Stimulated activated naive CD8-positive, alpha-beta T cell treated with anti-CD3 and anti-CD28 coated beads, Interleukin-15, amount 100 ng/mL, for 72 hours (primary cell): Measurements from ENCODE around the gene MAD1L1.
"Not testable (repeated sequence)": the region's sequence is repeated elsewhere in the genome, so short reads cannot be mapped to it uniquely, and the experiment has no call there.

Experiments used
- ATAC-seq: fragments of 150-1000 bp; cut with Tn5 transposase; 2 replicates; pipeline ENCODE4 v1.10.0; 2021; ENCODE audit warnings: mild to moderate bottlenecking, moderate library complexity
- DNase-seq, 2 donors: peaks; one replicate each; pipeline ENCODE4 v3.0.0; 2021 to 2022
- H3K27ac Mint-ChIP-seq, 2 donors: one replicate each; pipeline ENCODE4 v1.8.0; 2022; ENCODE audit warnings: mild to moderate bottlenecking in 2 of 2, mixed read lengths in 2 of 2, moderate library complexity in 2 of 2
- H3K27me3 Mint-ChIP-seq: one replicate; pipeline ENCODE4 v1.8.0; 2022; ENCODE audit warnings: mixed read lengths
- H3K4me1 Mint-ChIP-seq: one replicate; pipeline ENCODE4 v1.8.0; 2022; ENCODE audit warnings: mild to moderate bottlenecking, mixed read lengths
- H3K4me3 Mint-ChIP-seq, 2 donors: one replicate each; pipeline ENCODE4 v1.8.0; 2022; ENCODE audit warnings: mild to moderate bottlenecking in 2 of 2, mixed read lengths in 2 of 2, moderate library complexity in 1 of 2
- H3K9me3 Mint-ChIP-seq, 2 donors: one replicate each; pipeline ENCODE4 v1.8.0; 2022; ENCODE audit warnings: mixed read lengths in 2 of 2

MAD1L1 gene

DNA sequence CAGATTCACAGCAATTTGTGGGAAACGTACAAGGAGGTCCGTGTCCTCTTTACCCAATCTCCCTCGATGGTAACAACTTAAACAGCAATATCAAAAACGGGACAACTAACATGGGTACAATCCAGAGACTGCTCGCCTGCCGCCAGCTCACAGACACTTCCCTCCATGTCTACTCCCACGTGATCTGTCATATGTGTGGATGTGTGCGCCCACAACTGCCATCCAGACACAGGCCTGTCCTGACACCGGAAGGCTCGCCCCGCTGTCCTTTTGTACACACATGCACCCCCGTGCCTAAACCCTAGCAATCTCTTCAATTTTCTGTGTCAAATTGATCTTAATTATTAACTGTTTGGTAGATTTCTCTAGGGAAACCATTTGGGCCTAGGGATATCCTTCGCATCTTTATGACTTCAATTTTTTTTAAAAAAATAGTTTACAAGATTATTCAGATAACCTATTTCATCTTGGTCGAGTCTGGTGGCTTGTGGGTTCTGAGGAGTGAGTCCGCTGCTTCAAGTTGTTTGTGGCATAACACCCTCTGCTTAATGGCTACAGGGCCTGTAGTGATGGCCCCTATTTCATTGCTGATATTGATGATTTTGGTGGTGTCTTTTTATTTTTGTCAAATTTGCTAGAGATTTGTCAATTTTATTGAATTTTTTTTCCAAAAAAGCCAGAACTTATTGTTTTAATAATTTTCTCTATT, 260.6 kb downstream of the MAD1L1 start:
- Mint-ChIP-seq H3K27me3 (no peaks in the 10 kb centered on the region), H3K9me3 (no peaks in the 10 kb centered on the region), H3K4me1 (peaks cover 37% of the 10 kb centered on the region), H3K27ac (no peak overlapping the region), H3K4me3 (no peak overlapping the region)
- ATAC-seq (no peak), DNase-seq (no peak)

DNA sequence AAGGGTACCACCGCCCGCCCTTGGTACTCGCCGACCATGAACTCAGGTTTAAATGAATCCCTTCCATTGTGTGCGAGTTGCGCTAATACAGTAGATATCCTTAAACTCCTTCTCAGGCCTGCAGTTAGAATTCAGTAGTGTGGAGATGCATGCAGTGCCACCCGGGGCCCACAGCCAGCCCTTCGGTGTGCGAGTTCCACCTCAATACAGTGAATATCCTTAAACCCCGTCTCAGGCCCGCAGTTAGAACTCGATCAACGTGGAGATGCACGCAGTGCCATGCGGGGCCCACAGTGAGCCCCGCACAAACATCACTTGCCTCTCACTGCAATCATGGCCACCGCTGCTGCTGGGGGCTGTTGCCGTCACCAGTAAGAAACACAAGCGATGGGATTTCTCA, 261.9 kb downstream of the MAD1L1 start:
- Mint-ChIP-seq H3K4me1 (peaks cover 41% of the 10 kb centered on the region), H3K9me3 (no peaks in the 10 kb centered on the region), H3K4me3 (no peak overlapping the region), H3K27ac (no peak overlapping the region), H3K27me3 (no peaks in the 10 kb centered on the region)
- no peak for DNase-seq
- ATAC-seq = no peak

DNA sequence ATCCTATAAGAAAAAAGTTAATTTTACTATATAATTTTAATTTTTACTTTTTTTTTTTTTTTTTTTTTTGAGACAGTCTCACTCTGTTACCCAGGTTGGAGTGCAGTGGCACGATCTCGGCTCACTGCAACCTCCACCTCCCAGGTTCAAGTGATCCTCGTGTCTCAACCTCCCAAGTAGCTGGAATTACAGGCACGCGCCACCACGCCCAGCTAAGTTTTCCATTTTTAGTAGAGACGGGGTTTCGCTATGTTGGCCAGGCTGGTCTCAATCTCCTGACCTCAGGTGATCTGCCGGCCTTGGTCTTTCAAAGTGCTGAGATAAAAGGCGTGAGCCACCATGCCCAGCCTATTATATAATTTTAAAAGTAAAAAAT, 262.5 kb downstream of the MAD1L1 start:
- not testable (repeated sequence) for H3K27me3 Mint-ChIP-seq, H3K27ac Mint-ChIP-seq, ATAC-seq, DNase-seq, H3K9me3 Mint-ChIP-seq, H3K4me3 Mint-ChIP-seq
- peaks cover 35% of the 10 kb centered on the region for H3K4me1 Mint-ChIP-seq

DNA sequence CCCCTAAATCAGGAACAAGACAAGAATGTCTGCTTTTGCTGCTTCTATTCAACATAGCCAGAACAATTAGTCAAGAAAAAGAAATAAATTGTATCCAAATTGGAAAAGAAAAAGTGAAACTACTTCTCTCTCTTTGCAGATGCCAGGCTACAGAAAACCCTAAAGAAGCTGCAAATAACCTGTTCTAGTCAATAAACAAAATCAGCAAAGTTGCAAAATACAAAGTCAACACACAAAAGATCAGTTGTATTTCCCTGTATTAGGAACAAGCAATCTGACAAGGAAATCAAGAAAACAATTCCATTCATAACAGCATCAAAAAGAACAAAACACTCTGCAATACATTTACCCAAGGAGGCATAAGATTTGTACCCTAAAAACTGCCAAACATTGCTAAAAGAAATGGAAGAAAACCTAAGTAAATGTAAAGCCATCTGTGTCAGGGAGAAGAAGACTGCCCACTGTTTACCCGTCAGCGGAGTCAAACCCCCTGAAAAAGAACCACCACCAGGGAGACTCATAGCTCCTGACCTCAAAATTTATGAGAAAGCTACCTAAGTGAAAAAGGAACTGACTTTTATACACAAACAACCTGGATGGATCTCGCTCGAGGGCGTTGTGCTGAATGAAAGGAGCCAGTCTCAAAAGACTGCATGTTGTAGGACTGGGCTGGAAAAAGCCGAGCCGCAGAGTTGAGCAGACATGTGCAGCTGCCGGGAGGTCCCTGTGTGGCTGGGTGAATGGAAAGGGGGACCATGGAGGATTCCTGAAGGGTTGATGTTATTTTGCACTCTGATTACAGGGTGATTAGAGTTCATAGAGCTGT, 263.1 kb downstream of the MAD1L1 start:
- Mint-ChIP-seq H3K27ac (peak overlapping the region in 1 of 2 donors; percentile 62), H3K4me1 (peaks cover 29% of the 10 kb centered on the region), H3K4me3 (no peak overlapping the region), H3K9me3 (no peaks in the 10 kb centered on the region), H3K27me3 (no peaks in the 10 kb centered on the region)
- ATAC-seq = no peak
- DNase-seq = no peak

DNA sequence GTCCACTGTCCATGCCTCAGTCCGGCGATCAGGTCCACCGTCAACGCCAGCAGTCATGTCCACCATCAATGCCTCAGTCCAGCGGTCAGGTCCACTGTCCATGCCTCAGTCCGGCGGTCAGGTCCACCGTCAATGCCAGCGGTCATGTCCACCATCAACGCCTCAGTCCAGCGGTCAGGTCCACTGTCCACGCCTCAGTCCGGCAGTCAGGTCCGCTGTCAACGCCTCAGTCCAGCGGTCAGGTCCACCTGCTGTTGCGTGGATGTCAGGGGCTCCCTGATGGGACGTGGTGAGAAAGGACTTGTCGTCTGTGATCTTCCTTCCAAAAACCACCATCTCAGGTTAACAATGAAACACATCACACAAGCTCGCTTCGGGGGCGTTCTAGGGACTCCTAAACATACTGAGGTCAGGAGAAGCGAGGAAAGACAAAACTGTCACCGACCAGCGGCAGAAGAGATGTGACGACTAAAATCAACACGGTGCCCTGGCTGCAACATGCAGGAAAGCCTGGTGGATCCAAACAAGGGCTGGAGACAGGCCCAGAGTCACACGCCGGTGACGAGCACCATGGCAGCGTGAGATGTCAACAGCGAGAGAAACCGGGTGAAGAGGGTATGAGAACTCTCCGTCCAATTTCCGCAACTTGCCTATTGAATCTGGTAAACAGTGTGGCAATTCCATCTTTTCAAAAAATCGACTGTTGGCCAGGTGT, 264.2 kb downstream of the MAD1L1 start:
- no peak for ATAC-seq
- no peaks in the 10 kb centered on the region for H3K27me3 Mint-ChIP-seq
- peak overlapping the region in 1 of 2 donors; percentile 34 for H3K27ac Mint-ChIP-seq
- H3K9me3 Mint-ChIP-seq = no peaks in the 10 kb centered on the region
- H3K4me3 Mint-ChIP-seq = no peak overlapping the region
- H3K4me1 Mint-ChIP-seq = peaks cover 23% of the 10 kb centered on the region
- DNase-seq = no peak

DNA sequence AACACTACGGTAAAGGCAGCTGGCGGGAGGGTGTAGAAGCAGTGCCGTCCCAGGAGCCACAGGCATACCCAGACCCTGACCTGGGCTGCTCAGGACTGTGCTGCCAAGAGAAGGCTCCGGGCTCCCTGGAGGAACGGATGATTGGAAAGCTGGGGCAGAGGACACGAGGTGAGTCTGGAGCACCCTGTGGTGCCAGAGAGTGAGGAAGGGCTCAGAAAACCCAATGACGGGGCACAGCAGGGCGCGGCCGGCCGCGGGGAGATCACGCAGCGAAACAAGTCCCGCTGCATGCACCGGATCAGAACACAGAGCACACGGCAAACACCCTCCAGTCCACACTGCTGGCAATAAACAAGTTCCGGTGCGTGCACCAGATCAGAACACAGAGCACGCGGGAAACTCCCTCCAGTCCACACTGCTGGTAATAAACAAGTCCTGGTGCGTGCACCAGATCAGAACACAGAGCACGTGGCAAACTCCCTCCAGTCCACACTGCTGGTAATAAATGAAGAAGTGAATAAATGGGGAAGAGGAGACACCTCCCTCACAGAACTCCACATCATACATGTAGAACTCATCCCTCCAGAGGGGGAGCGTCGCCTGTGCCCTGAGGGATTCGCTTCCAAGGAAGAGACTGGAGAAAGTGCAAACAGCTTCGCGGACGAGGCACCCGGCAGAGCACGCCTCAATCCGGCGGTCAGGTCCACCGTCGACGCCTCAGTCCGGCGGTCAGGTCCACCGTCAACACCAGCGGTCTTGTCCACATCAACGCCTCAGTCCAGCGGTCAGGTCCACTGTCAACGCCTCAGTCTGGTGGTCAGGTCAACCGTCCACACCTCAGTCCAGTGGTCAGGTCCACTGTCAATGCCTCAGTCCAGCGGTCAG, 265.0 kb downstream of the MAD1L1 start:
- no peaks in the 10 kb centered on the region for H3K27me3 Mint-ChIP-seq
- peaks cover 1 to 2% of the 10 kb centered on the region in 2 donors for H3K9me3 Mint-ChIP-seq
- peak overlapping the region in 1 of 2 donors; percentile 34 for H3K27ac Mint-ChIP-seq
- DNase-seq = no peak
- no peak for ATAC-seq
- H3K4me3 Mint-ChIP-seq = no peak overlapping the region
- H3K4me1 Mint-ChIP-seq = peaks cover 23% of the 10 kb centered on the region

DNA sequence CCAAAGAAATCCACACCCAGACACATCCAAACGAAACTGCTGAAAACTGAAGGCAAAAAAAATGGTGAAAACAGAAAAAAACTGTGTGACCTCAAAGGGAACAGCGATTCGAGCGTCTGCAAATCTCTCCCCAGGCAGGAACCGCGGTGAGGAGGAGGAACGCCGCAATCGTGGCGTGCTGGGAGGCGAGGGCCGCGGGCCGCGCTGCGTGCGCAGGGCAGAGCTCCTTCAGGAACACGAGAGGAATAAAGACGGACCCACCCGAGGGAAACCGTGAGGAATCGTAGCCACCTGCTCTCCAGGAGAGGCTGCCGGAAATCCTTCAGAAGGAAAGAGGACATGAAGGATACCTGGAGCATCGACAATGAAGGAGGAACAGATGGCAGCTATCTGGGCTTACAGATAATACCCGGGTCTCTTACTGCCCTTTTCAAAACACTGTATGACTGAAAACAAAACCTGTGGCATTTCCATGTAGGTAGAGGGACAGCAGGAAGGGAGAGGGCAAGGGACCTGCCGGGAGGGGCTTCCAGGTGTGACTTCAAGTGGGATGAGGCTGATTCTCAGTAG, 266.0 kb downstream of the MAD1L1 start:
- ATAC-seq (no peak), DNase-seq (no peak)
- H3K9me3 Mint-ChIP-seq = peaks cover 8 to 13% of the 10 kb centered on the region in 2 donors
- no peak overlapping the region for H3K27ac Mint-ChIP-seq
- no peak overlapping the region for H3K4me3 Mint-ChIP-seq
- peaks cover 31% of the 10 kb centered on the region for H3K4me1 Mint-ChIP-seq
- H3K27me3 Mint-ChIP-seq = no peaks in the 10 kb centered on the region

DNA sequence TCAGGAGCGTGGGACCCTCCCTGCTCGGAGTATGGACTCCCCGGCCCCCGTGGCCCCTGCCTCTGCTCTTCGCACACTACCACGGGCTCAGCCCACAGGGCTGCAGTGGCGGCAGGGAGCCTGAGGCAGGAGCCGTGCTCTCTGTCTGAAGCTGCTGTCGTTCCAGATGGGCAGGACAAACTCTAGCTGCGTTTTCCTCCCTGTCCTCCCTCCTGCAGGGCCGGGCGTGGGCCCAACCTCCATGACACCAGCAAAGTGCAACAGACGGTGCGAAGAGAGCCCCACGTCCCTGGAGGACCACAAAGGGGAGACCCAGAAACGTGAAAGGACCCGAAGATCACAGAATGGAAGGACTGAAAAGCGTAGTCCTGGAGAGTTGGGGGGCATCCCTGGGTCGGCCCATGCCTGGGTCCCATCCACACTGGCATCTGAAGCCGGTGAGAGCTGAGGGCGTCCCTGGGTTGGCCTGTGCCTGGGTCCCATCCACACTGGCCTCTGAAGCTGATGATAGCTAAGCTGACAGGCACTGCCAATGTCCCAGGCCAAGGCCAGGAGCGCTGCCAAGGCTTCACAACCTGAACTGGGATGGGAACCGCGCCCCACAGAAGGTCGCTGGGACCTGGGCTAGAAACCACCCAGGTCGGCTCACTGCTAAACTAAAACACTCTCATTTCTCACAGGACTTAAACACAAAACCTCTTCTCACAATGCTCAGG, 267.0 kb downstream of the MAD1L1 start:
- DNase-seq = no peak
- H3K4me3 Mint-ChIP-seq = no peak overlapping the region
- no peak overlapping the region for H3K27ac Mint-ChIP-seq
- H3K27me3 Mint-ChIP-seq = no peaks in the 10 kb centered on the region
- peaks cover 40% of the 10 kb centered on the region for H3K4me1 Mint-ChIP-seq
- ATAC-seq = no peak
- peaks cover 15 to 23% of the 10 kb centered on the region in 2 donors for H3K9me3 Mint-ChIP-seq

DNA sequence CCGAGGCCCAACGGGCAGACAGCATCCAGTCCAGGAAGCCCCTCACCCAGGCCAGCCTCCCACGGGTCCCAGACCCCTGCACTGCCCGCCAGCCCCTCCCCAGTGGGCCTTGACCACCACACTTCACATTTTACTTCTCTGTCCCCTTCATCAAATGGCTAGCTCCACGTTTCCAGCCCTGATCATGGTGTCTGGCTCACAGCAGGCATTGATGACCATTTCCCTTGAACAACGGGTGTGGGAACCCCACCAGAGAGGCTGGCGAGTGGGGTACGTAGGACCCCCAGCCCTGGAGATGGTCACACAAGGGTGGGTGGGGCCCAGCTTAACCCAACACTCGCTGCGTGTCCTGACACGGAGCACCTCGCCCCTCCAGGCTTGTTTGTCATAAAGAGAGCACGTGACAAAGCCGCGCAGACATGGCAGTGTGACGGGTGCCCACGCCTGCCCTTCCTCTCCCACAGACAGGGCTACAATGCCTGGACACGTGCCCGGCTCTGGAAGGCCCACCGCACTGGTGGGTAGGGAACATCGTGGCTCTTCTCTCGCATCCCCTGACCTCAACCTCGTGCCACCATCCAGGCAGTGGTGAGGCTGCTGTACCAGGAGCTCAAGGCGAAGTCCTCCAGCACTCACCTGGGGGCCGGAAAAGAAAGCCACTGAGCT, 267.7 kb downstream of the MAD1L1 start:
- DNase-seq (no peak), ATAC-seq (no peak)
- Mint-ChIP-seq H3K27me3 (no peaks in the 10 kb centered on the region), H3K4me3 (no peak overlapping the region), H3K9me3 (peaks cover 21 to 30% of the 10 kb centered on the region in 2 donors), H3K27ac (no peak overlapping the region), H3K4me1 (peaks cover 39% of the 10 kb centered on the region)

DNA sequence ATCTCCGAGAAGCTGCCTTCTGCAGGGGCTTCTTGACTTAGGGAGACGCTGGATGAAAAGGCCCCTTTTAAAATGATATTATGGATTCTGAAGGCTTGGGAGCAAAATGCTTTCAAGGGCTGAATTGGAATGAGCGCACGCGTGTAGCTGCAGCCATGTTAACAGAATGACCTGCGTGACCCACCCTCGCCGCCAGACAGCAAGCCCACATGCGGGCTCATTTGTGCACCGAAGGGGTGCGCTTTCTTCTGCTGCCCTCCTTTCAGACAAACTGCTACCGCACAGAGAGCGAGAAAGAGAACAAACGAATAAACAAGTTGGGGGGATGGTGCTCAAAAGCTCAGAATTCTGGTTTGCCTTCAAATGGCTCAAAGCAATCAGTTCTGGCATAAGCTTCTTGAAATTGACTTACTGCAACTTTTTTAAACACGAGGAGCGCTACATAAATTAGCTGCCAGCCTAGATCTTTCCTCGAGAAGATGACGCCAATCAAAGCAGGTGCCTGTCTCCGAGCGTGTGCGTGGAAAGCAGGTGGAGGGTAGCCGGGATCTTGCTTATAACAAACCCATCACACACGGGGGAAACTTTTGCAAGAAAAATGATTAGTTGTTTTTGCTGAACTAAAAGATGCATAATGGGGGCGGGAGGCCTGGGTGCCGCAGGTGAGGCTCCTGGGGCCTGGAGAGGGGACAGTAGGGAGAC, 268.4 kb downstream of the MAD1L1 start:
- Mint-ChIP-seq H3K27me3 (no peaks in the 10 kb centered on the region), H3K4me1 (peaks cover 32% of the 10 kb centered on the region), H3K4me3 (no peak overlapping the region), H3K27ac (peak overlapping the region in 1 of 2 donors; percentile 54), H3K9me3 (peaks cover 26 to 36% of the 10 kb centered on the region in 2 donors)
- no peak for DNase-seq
- ATAC-seq = no peak

DNA sequence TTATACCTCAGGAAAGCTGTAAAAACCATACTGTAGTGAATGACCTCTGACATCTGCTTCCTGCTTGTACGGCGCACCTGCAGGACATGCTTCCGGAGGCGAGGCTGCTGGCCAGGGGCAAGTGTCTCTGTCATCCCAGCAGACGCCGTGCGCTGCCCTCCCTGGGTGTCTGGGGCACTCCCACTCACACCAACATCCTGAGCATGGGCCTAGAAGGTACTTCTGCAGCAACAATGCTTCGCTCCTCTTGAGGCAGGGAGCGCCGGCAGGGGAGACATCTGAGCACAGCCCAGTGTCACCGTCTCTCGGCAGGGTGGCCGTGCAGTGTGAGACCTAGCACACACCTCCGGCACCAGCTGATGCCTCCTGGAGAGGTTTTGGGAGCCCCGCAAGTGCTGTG, 269.2 kb downstream of the MAD1L1 start:
- DNase-seq (no peak), ATAC-seq (no peak)
- peaks cover 32 to 44% of the 10 kb centered on the region in 2 donors for H3K9me3 Mint-ChIP-seq
- no peak overlapping the region for H3K27ac Mint-ChIP-seq
- no peak overlapping the region for H3K4me3 Mint-ChIP-seq
- no peaks in the 10 kb centered on the region for H3K27me3 Mint-ChIP-seq
- H3K4me1 Mint-ChIP-seq = peaks cover 30% of the 10 kb centered on the region

DNA sequence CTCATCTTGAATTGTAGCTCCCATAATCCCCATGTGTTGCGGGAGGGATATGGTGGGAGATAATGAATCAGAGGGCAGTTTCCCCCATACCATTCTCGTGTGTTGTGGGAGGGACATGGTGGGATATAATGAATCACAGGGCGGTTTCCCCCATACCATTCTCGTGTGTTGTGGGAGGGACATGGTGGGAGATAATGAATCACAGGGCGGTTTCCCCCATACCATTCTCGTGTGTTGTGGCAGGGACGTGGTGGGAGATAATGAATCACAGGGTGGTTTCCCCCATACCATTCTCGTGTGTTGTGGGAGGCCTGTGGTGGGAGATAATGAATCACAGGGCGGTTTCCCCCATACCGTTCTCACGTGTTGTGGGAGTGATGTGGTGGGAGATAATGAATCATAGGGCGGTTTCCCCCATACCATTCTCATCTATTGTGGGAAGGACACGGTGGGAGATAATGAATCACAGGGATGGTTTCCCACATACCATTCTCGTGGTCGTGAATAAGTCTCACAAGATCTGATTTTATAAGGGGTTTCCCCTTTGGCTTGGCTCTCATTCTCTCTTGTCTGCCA, 271.0 kb downstream of the MAD1L1 start:
- H3K27ac Mint-ChIP-seq = peak overlapping the region; percentile 50 to 97
- peak; percentile 73 to 83 for DNase-seq
- peaks cover 23% of the 10 kb centered on the region for H3K4me1 Mint-ChIP-seq
- peak overlapping the region in 1 of 2 donors; percentile 46 for H3K4me3 Mint-ChIP-seq
- H3K27me3 Mint-ChIP-seq = no peaks in the 10 kb centered on the region
- peak; percentile 95 for ATAC-seq
- peaks cover 35 to 49% of the 10 kb centered on the region in 2 donors for H3K9me3 Mint-ChIP-seq

DNA sequence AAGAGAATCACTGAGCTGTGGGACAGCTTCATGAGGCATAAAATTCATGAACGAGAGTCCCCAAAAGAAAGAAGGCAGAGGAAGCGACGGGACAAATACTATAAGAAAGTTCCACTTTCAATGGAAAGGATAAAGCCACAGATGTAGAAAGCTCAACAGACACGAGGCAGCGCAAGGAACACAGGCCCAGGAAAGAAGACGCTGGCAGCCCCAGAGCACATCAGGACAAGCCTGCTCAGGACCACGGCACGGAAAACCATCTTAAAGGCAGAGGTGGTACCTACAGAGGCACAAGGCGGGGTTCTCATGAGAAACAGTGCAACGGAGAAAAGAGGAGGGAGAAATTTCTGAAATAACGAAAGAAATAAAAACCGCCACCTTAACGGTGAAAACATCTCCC, 273.4 kb downstream of the MAD1L1 start:
- DNase-seq (no peak), ATAC-seq (no peak)
- Mint-ChIP-seq H3K4me1 (peaks cover 18% of the 10 kb centered on the region), H3K27ac (peak overlapping the region; percentile 40 to 60), H3K4me3 (no peak overlapping the region), H3K27me3 (no peaks in the 10 kb centered on the region), H3K9me3 (peaks cover 35 to 49% of the 10 kb centered on the region in 2 donors)
